SK-N-SH (cell line): Measurements from ENCODE around the gene OR6K3. TPM values are rescaled to one million over a fixed set of nuclear protein-coding genes. Genes with fewer than 3 reads are reported as not detected.

ENCODE experiments used
- CTCF ChIA-PET: fragments of 300-600, 350-600 bp; formaldehyde crosslinking; extraction: SDS; loops from one replicate; lab custom pipeline; 2021; lab: Yijun Ruan, JAX
- POLR2A ChIA-PET: fragments of 350-600 bp; sonication (Branson Sonifier 250); formaldehyde crosslinking; extraction: SDS; loops from one replicate; lab custom pipeline; 2020; ENCODE audit warnings: antibody characterized with exemption, inconsistent platforms; lab: Yijun Ruan, JAX
- DNase-seq: peaks from one replicate; pipeline ENCODE4 v3.0.0; 2012
- H2AFZ ChIP-seq: fragments of 200-600 bp; sonication (generic); 2 replicates; pipeline ENCODE4 v1.8.1; 2016; ENCODE audit warnings: antibody characterized with exemption, mild to moderate bottlenecking, low read depth
- H3F3A ChIP-seq: fragments of 200-600 bp; sonication (generic); replicated peaks from 2 replicates; pipeline ENCODE3; 2016; ENCODE audit warnings: antibody characterized with exemption, mild to moderate bottlenecking; ENCODE audit not compliant: insufficient read depth
- H3K27ac ChIP-seq, 2 experiments: fragments of 200-500 bp in 1 of 2; fragments of 200-600 bp in 1 of 2; sonication (Bioruptor generic) in 1 of 2; sonication (generic), shearing (Covaris generic) in 1 of 2; 2 replicates each; pipeline versions ENCODE4 v1.5.1 to v1.6.1; 2014 to 2016; ENCODE audit warnings: low read depth in 2 of 2, inconsistent platforms in 1 of 2, low read length in 1 of 2, mild to moderate bottlenecking in 1 of 2, mixed read lengths in 1 of 2
- H3K27me3 ChIP-seq: fragments of 200-600 bp; sonication (generic), shearing (Covaris generic); 2 replicates; pipeline ENCODE4 v1.6.1; 2016; ENCODE audit warnings: mixed run types; ENCODE audit not compliant: insufficient read depth
- H3K36me3 ChIP-seq, 2 experiments: fragments of 200-500 bp in 1 of 2; fragments of 200-600 bp in 1 of 2; sonication (Bioruptor generic) in 1 of 2; sonication (generic) in 1 of 2; replicated peaks in 1 of 2; 2 replicates each; pipeline versions ENCODE3 to v1.5.1; 2014 to 2016; ENCODE audit warnings: low read length in 1 of 2, mild to moderate bottlenecking in 1 of 2; ENCODE audit not compliant: insufficient read depth in 2 of 2, control insufficient read depth in 1 of 2
- H3K4me1 ChIP-seq, 2 experiments: fragments of 200-500 bp in 1 of 2; fragments of 200-600 bp in 1 of 2; sonication (Bioruptor generic) in 1 of 2; sonication (generic), shearing (Covaris generic) in 1 of 2; 2 replicates each; pipeline versions ENCODE4 v1.5.1 to v1.6.1; 2014 to 2016; ENCODE audit warnings: low read depth in 1 of 2, low read length in 1 of 2, mixed run types in 1 of 2; ENCODE audit not compliant: insufficient read depth in 2 of 2, control insufficient read depth in 1 of 2
- H3K4me2 ChIP-seq: fragments of 200-600 bp; sonication (generic), shearing (Covaris generic); 2 replicates; pipeline ENCODE4 v1.6.1; 2017; ENCODE audit warnings: mixed run types
- H3K4me3 ChIP-seq, 2 experiments: fragments of 200-500 bp in 1 of 2; fragments of 200-600 bp in 1 of 2; sonication (Bioruptor generic) in 1 of 2; sonication (generic), shearing (Covaris generic) in 1 of 2; 2 replicates each; pipeline versions ENCODE4 v1.5.1 to v1.8.1; 2014 to 2016; ENCODE audit warnings: low read depth in 2 of 2, inconsistent platforms in 1 of 2, low read length in 1 of 2, mild to moderate bottlenecking in 1 of 2, mixed read lengths in 1 of 2, moderate library complexity in 1 of 2
- H3K79me2 ChIP-seq: fragments of 200-600 bp; sonication (generic); 2 replicates; pipeline ENCODE4 v1.8.1; 2017; ENCODE audit warnings: mild to moderate bottlenecking; ENCODE audit not compliant: insufficient read depth
- H3K9ac ChIP-seq: fragments of 200-600 bp; sonication (generic); 2 replicates; pipeline ENCODE4 v1.6.1; 2017; ENCODE audit warnings: mixed run types
- H3K9me2 ChIP-seq: fragments of 200-600 bp; sonication (generic); 2 replicates; pipeline ENCODE4 v1.6.1; 2017; ENCODE audit warnings: mixed run types
- H3K9me3 ChIP-seq: fragments of 200-600 bp; sonication (generic); 2 replicates; pipeline ENCODE4 v1.6.1; 2017; ENCODE audit warnings: mixed run types, mild to moderate bottlenecking, moderate library complexity
- H4K20me1 ChIP-seq: fragments of 200-600 bp; sonication (generic); 2 replicates; pipeline ENCODE4 v1.6.1; 2017; ENCODE audit warnings: mild to moderate bottlenecking, mixed run types; ENCODE audit not compliant: insufficient read depth
- CHD2 ChIP-seq: fragments of 150-350 bp; IDR thresholded peaks from 2 replicates; pipeline ENCODE4 v1.6.1; 2018; ENCODE audit warnings: low read length; ENCODE audit not compliant: partially characterized antibody
- EP300 ChIP-seq, 2 experiments: IDR thresholded peaks; 2 replicates each; pipeline versions ENCODE4 v1.4.0 to v1.6.1; 2012; ENCODE audit warnings: borderline replicate concordance in 1 of 2, low read depth in 1 of 2, low read length in 1 of 2
- EZH2phosphoT487 ChIP-seq: fragments of 200-600 bp; sonication (generic); IDR thresholded peaks from 2 replicates; pipeline ENCODE4 v1.6.1; 2017; ENCODE audit warnings: low read depth, mixed run types, mild to moderate bottlenecking, antibody characterized with exemption, moderate library complexity, borderline replicate concordance
- GATA2 ChIP-seq: sonication (generic); formaldehyde crosslinking; IDR thresholded peaks from 2 replicates; pipeline ENCODE4 v1.5.0; 2020; ENCODE audit warnings: mild to moderate bottlenecking, missing genetic modification reagents
- JUND ChIP-seq: IDR thresholded peaks from 2 replicates; pipeline ENCODE4 v1.4.0; 2012
- MAX ChIP-seq: IDR thresholded peaks from 2 replicates; pipeline ENCODE4 v1.4.0; 2012; ENCODE audit warnings: low read depth
- MEF2A ChIP-seq: IDR thresholded peaks from 2 replicates; pipeline ENCODE4 v1.4.0; 2012; ENCODE audit warnings: low read depth, borderline replicate concordance
- MXI1 ChIP-seq: IDR thresholded peaks from 2 replicates; pipeline ENCODE4 v1.6.1; 2012; ENCODE audit warnings: mild to moderate bottlenecking, low read depth, low read length, improper control_type of control experiment
- PBX3 ChIP-seq: IDR thresholded peaks from 2 replicates; pipeline ENCODE4; 2012
- RAD21 ChIP-seq: IDR thresholded peaks from 2 replicates; pipeline ENCODE4 v1.6.1; 2012; ENCODE audit warnings: mild to moderate bottlenecking, low read length
- RXRA ChIP-seq: IDR thresholded peaks from 2 replicates; pipeline ENCODE4 v1.4.0; 2012; ENCODE audit warnings: low read depth, mild to moderate bottlenecking, borderline replicate concordance
- SMC3 ChIP-seq: IDR thresholded peaks from 2 replicates; pipeline ENCODE4 v1.6.1; 2012; ENCODE audit warnings: low read depth, low read length, improper control_type of control experiment
- TAF1 ChIP-seq: IDR thresholded peaks from 2 replicates; pipeline ENCODE4 v1.6.1; 2012; ENCODE audit warnings: low read depth, mild to moderate bottlenecking, low read length, moderate library complexity, borderline replicate concordance
- TCF12 ChIP-seq: IDR thresholded peaks from 2 replicates; pipeline ENCODE4 v1.4.0; 2012
- ZBTB33 ChIP-seq: IDR thresholded peaks from 2 replicates; pipeline ENCODE4 v1.4.0; 2012; ENCODE audit warnings: low read depth, borderline replicate concordance
- WGBS: methylation state at CpG from one replicate; pipeline ENCODE4 v1.1.6; 2017; ENCODE audit warnings: low lambda C conversion rate; 5-methylcytosine and 5-hydroxymethylcytosine counted together
- polyA plus RNA-seq, 3 experiments: library from polyadenylated mRNA; depleted of rRNA; stranded (reverse); fragments of >200 nt; gene quantifications; 2 replicates each; pipeline ENCODE4 v1.2.3, GENCODE V29; 2012
- TF ChIP-seq, protein P1 (sequence below): fragments of 150-350 bp; IDR thresholded peaks from 2 replicates; pipeline ENCODE4 v1.6.1; 2017; ENCODE audit warnings: antibody characterized with exemption, low read length, low read depth, borderline replicate concordance

Gene OR6K3
- polyA plus RNA-seq, 1 of the 3 experiments (the other 2 are of a cell fraction): not detected

DNA sequence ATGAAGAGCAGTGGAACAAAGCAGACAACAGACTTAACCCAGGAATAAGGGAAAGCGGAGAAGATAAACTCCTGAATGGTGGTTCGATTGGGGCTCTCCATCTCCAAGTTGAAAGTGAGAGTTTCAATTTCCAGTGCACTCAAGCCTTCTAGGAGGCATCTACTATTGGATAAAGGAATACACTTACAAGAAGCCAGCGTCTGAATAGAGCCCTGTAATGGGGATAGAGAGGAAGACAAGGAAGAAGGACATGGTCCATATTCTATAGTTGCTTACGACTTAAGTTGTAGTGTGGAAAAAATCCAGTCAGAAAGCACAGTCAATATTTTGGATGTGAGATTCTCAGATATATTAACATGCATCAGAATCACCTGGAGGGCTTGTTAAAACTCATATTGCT, 20.0 kb downstream of the OR6K3 start, which contains the start of gene OR6K2 (continued):
- TF ChIP-seq MEF2A (no peak), SMC3 (no peak), ZBTB33 (no peak), GATA2 (no peak), MAX (no peak), EZH2phosphoT487 (no peak), RAD21 (no peak), EP300 (IDR thresholded peaks at IDR 0.05; ENCODE audit: borderline replicate concordance in 1 of 2, low read depth in 1 of 2, low read length in 1 of 2) (no peak), CHD2 (no peak)

DNA sequence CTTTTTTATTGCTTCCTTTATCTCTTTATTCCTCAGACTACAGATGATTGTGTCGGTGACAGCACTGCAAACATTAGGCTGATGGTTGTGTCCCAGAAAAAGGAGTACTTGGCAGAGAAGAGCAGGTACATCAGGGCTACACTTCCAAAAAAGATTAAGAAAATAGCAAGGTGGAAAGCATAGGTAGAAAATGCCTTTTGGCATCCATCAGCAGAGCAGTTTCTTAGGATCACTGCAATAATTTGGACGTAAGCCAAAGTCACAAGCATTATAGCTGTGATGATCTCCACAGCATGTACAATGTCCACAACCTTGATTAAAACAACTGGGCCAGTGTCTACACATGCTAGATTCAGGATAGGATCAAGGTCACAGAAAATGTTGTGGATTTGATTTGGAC, 25.9 kb downstream of the OR6K3 start:
- DNase-seq: no peak
- Histone ChIP-seq H3K4me3 (no peak overlapping the region), H2AFZ (no peak overlapping the region), H3K27ac (no peak overlapping the region), H3K9me3 (no peaks in the 10 kb centered on the region), H4K20me1 (no peaks in the 10 kb centered on the region), H3K36me3 (no peaks in the 10 kb centered on the region), H3K27me3 (0 out of 2 replicates have a peak, but pooled peaks cover 4% of the 10 kb centered on the region), H3K4me2 (no peak overlapping the region), H3K9ac (no peak overlapping the region), H3K9me2 (no peaks in the 10 kb centered on the region), H3K79me2 (no peaks in the 10 kb centered on the region), H3F3A (no peaks in the 10 kb centered on the region), H3K4me1 (no peaks in the 10 kb centered on the region)
- 5% methylated on average over 2 of the region's 2 CpGs for WGBS
- no peak for TF ChIP-seq ZBTB33
- TF ChIP-seq, protein P1, sequence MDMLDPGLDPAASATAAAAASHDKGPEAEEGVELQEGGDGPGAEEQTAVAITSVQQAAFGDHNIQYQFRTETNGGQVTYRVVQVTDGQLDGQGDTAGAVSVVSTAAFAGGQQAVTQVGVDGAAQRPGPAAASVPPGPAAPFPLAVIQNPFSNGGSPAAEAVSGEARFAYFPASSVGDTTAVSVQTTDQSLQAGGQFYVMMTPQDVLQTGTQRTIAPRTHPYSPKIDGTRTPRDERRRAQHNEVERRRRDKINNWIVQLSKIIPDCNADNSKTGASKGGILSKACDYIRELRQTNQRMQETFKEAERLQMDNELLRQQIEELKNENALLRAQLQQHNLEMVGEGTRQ: no peak
- ChIA-PET CTCF (no interaction called here), POLR2A (no interaction called here)

- no peak for DNase-seq
- Histone ChIP-seq H3K36me3 (no peaks in the 10 kb centered on the region), H2AFZ (no peak overlapping the region), H3K4me2 (no peak overlapping the region), H3K4me3 (no peak overlapping the region), H3F3A (no peaks in the 10 kb centered on the region), H3K27ac (no peak overlapping the region), H3K4me1 (no peaks in the 10 kb centered on the region), H3K27me3 (0 out of 2 replicates have a peak, but pooled peaks cover 4% of the 10 kb centered on the region), H3K9me3 (no peaks in the 10 kb centered on the region), H3K9me2 (no peaks in the 10 kb centered on the region), H3K79me2 (no peaks in the 10 kb centered on the region), H4K20me1 (no peaks in the 10 kb centered on the region), H3K9ac (no peak overlapping the region)
- POLR2A ChIA-PET: no interaction called here
- TF ChIP-seq PBX3 (no peak), RXRA (no peak), TAF1 (no peak), GATA2 (no peak), MXI1 (no peak), MEF2A (no peak), CHD2 (no peak), JUND (no peak), RAD21 (no peak), ZBTB33 (no peak), TCF12 (no peak)
- CTCF ChIA-PET: no interaction called here
These were observed 28.2 kb downstream of the OR6K3 start for GRCh38 chr1:158692356-158692755.
